ENCODE measurements around the gene DUS2. TPM values are rescaled to one million over a fixed set of nuclear protein-coding genes. Genes with fewer than 3 reads are reported as not detected.

Gene DUS2
- polyA plus RNA-seq, 1 donor (not counting 4 experiments of a cell fraction or from before 2014, with no cell fraction given), result 22.9 TPM

- no peaks in the 10 kb centered on the region for H3K27me3 ChIP-seq (ENCODE audit: control insufficient read depth, extremely low read depth, insufficient read depth, low read length)
- peaks cover 22% of the 10 kb centered on the region for H3K4me1 ChIP-seq (ENCODE audit: control insufficient read depth, extremely low read depth, insufficient read depth, low read length)
- H4K20me1 ChIP-seq (ENCODE audit: control insufficient read depth, extremely low read depth, insufficient read depth, low read length), result no peaks in the 10 kb centered on the region
- no peak overlapping the region for H3K9ac ChIP-seq (ENCODE audit: control insufficient read depth, extremely low read depth, insufficient read depth, low read length)
- no peaks in the 10 kb centered on the region for H3K9me3 ChIP-seq (ENCODE audit: control insufficient read depth, low read depth, low read length)
- H3K79me2 ChIP-seq (ENCODE audit: control insufficient read depth, insufficient read depth, low read length), result no peaks in the 10 kb centered on the region
- H3K4me3 ChIP-seq (ENCODE audit: control insufficient read depth in 2 of 3, extremely low read depth in 1 of 3, insufficient read depth in 2 of 3, low read depth in 1 of 3, low read length in 3 of 3), result no peak overlapping the region
- TF ChIP-seq EZH2 (IDR thresholded peaks at IDR 0.05; ENCODE audit: low read length), result no peak
- no peak for TF ChIP-seq CTCF (optimal IDR thresholded peaks at IDR 0.05 in 1 of 3, IDR thresholded peaks at IDR 0.05 in 1 of 3, conservative IDR thresholded peaks at IDR 0.05 in 1 of 3; ENCODE audit: extremely low read depth in 1 of 3, insufficient read depth in 2 of 3, low read length in 3 of 3)
- H3K36me3 ChIP-seq (ENCODE audit: control insufficient read depth in 2 of 2, extremely low read depth in 1 of 2, insufficient read depth in 2 of 2, low read length in 2 of 2), result peaks cover 0 to 2% of the 10 kb centered on the region in 2 experiments
- H3K27ac ChIP-seq (ENCODE audit: control insufficient read depth, insufficient read depth, low read length), result no peak overlapping the region
- no peak overlapping the region for H3K4me2 ChIP-seq (ENCODE audit: control insufficient read depth, extremely low read depth, insufficient read depth, low read depth, low read length)
- H3K9me1 ChIP-seq (ENCODE audit: control insufficient read depth, extremely low read depth, insufficient read depth, low read length), result no peaks in the 10 kb centered on the region
- FAIRE-seq, result no peak
- no peak overlapping the region for H2AFZ ChIP-seq (ENCODE audit: control insufficient read depth, low read length)
- DNase-seq (ENCODE audit: low read depth, low spot score), result no peak
- dilution Hi-C loops (cut with MboI; ENCODE audit: extremely low pct_ligation_motif_present, low sequenced_read_pairs), result no loop called here
These were observed 10.0 kb downstream of the DUS2 start for GRCh38 chr16:68033101-68033500.

DNA sequence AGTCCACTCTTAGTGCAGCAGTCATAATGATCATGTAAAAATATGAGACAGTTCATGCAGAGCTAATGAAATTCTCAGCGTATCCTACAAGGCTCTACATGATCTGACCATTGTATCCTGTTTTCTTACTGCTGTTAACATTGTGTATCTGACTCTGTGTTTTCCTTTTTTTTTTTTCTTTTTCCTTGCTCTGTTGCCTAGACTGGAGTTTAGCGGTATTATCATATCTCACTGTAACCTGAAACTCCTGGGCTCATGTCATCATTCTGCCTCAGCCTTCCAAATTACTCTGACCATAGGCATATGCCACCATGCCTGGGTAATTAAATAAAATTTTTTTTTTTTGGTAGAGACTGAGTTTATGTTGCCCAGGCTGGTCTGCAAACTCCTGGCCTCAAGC lies 12.1 kb downstream of the DUS2 start:
- H3K9me3 ChIP-seq (ENCODE audit: control insufficient read depth, low read depth, low read length), result no peaks in the 10 kb centered on the region
- no peaks in the 10 kb centered on the region for H3K79me2 ChIP-seq (ENCODE audit: control insufficient read depth, insufficient read depth, low read length)
- H3K27ac ChIP-seq (ENCODE audit: control insufficient read depth, insufficient read depth, low read length), result no peak overlapping the region
- no peak overlapping the region for H3K9ac ChIP-seq (ENCODE audit: control insufficient read depth, extremely low read depth, insufficient read depth, low read length)
- FAIRE-seq, result no peak
- peaks cover 20% of the 10 kb centered on the region for H3K4me1 ChIP-seq (ENCODE audit: control insufficient read depth, extremely low read depth, insufficient read depth, low read length)
- H3K4me2 ChIP-seq (ENCODE audit: control insufficient read depth, extremely low read depth, insufficient read depth, low read depth, low read length), result no peak overlapping the region
- dilution Hi-C loops (cut with MboI; ENCODE audit: extremely low pct_ligation_motif_present, low sequenced_read_pairs), result no loop called here
- no peaks in the 10 kb centered on the region for H3K27me3 ChIP-seq (ENCODE audit: control insufficient read depth, extremely low read depth, insufficient read depth, low read length)
- no peak overlapping the region for H3K4me3 ChIP-seq (ENCODE audit: control insufficient read depth in 2 of 3, extremely low read depth in 1 of 3, insufficient read depth in 2 of 3, low read depth in 1 of 3, low read length in 3 of 3)
- no peak overlapping the region for H2AFZ ChIP-seq (ENCODE audit: control insufficient read depth, low read length)
- peaks cover 0 to 2% of the 10 kb centered on the region in 2 experiments for H3K36me3 ChIP-seq (ENCODE audit: control insufficient read depth in 2 of 2, extremely low read depth in 1 of 2, insufficient read depth in 2 of 2, low read length in 2 of 2)
- no peak for TF ChIP-seq CTCF (optimal IDR thresholded peaks at IDR 0.05 in 1 of 3, IDR thresholded peaks at IDR 0.05 in 1 of 3, conservative IDR thresholded peaks at IDR 0.05 in 1 of 3; ENCODE audit: extremely low read depth in 1 of 3, insufficient read depth in 2 of 3, low read length in 3 of 3)
- H4K20me1 ChIP-seq (ENCODE audit: control insufficient read depth, extremely low read depth, insufficient read depth, low read length), result no peaks in the 10 kb centered on the region
- H3K9me1 ChIP-seq (ENCODE audit: control insufficient read depth, extremely low read depth, insufficient read depth, low read length), result no peaks in the 10 kb centered on the region
- DNase-seq (ENCODE audit: low read depth, low spot score), result no peak
